Activated effector memory CD4-positive, alpha-beta T cell treated with Interleukin-2 at 50 U/mL for 16 hours (primary cell): ENCODE results near the gene PALM3.

Experiments used
- DNase-seq: peaks from one replicate; pipeline ENCODE4 v3.0.0-alpha.2; 2020

PALM3 gene

GRCh38 chr19:14088634-14089411, 26.9 kb upstream of the PALM3 start:
- DNase-seq = no peak

- no peak for DNase-seq
Measured at GRCh38 chr19:14086098-14086497, 24.2 kb upstream of the PALM3 start.

- no peak for DNase-seq
Measured at GRCh38 chr19:14085309-14085995, 23.6 kb upstream of the PALM3 start, which contains the start of gene C19orf67. Gene C19orf67, minus strand, starts transcription at chr19:14085783. Its CDS starts 156 bp downstream, at chr19:14085627.

- no peak for DNase-seq
Measured at GRCh38 chr19:14082675-14082960, 20.7 kb upstream of the PALM3 start.

GRCh38 chr19:14081797-14082674, 20.2 kb upstream of the PALM3 start:
- no peak for DNase-seq

GRCh38 chr19:14080887-14081796, 19.3 kb upstream of the PALM3 start:
- DNase-seq = peak; percentile 98

GRCh38 chr19:14078411-14078810, 16.5 kb upstream of the PALM3 start:
- no peak for DNase-seq

GRCh38 chr19:14073925-14074838, 12.3 kb upstream of the PALM3 start:
- no peak for DNase-seq

GRCh38 chr19:14073261-14073924, 11.5 kb upstream of the PALM3 start:
- peak; percentile 72 for DNase-seq

GRCh38 chr19:14072535-14073260, 10.8 kb upstream of the PALM3 start, which contains the start of gene MISP3:
Gene MISP3, plus strand, starts transcription at chr19:14072786. Its CDS starts 524 bp downstream, at chr19:14073310.
- peak; percentile 20 for DNase-seq

- no peak for DNase-seq
Measured at GRCh38 chr19:14070268-14071050, 8.6 kb upstream of the PALM3 start.

- DNase-seq = no peak
Measured at GRCh38 chr19:14066134-14066533, 4.3 kb upstream of the PALM3 start.

GRCh38 chr19:14063105-14063504, 1.2 kb upstream of the PALM3 start:
- DNase-seq = no peak

- no peak for DNase-seq
Measured at GRCh38 chr19:14062558-14062855, 631 bp upstream of the PALM3 start.

- no peak for DNase-seq
Measured at GRCh38 chr19:14061081-14061749, 661 bp downstream of the PALM3 start.

- no peak for DNase-seq
Measured at GRCh38 chr19:14059652-14060155, 2.2 kb downstream of the PALM3 start.

- DNase-seq = peak; percentile 13
Measured at GRCh38 chr19:14059093-14059480, 2.8 kb downstream of the PALM3 start.
